Neuron (in vitro differentiated cells): ENCODE measurements around the gene RPL13.
A peak's percentile ranks its signal among the peaks of the same experiment; 100 is the strongest.

Experiments used
- H2AFZ ChIP-seq: one replicate; pipeline ENCODE4 v1.6.1; 2013; ENCODE audit warnings: low read depth, mild to moderate bottlenecking, inconsistent platforms, low read length, moderate library complexity
- H3K27me3 ChIP-seq: one replicate; pipeline ENCODE4 v1.6.1; 2013; ENCODE audit warnings: low read length; ENCODE audit not compliant: insufficient read depth
- H3K36me3 ChIP-seq: one replicate; pipeline ENCODE4 v1.6.1; 2013; ENCODE audit warnings: low read length; ENCODE audit not compliant: insufficient read depth
- H3K4me1 ChIP-seq: one replicate; pipeline ENCODE4 v1.6.1; 2013; ENCODE audit warnings: low read length; ENCODE audit not compliant: insufficient read depth
- H3K4me3 ChIP-seq: 2 replicates; pipeline ENCODE4 v1.5.1; 2013; ENCODE audit warnings: mild to moderate bottlenecking, low read length, moderate library complexity
- H3K9me3 ChIP-seq: one replicate; pipeline ENCODE4 v1.6.1; 2013; ENCODE audit warnings: low read length

Gene RPL13

DNA sequence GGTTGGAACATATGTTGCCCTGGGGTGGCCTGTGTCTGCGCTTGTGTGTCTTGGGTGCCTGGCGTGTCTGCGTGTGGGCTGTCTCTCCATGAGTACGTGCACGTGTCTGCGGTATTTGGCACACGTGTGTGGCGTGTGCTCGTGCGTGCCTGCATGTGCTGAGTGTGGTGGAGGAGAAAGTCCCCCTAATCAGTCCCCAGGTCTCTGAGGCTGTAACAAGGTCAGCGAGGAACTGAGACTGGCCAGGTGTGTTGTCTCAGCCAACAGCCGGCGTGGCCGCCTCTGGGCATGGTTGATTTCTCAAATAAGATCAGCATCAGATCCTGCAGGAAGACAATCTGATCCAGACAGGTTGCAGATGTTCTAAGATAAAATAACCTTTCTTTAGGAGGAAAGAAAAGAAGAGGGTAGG lies 11.6 kb downstream of the RPL13 start:
- peaks cover 7% of the 10 kb centered on the region for H3K9me3 ChIP-seq
- H3K4me3 ChIP-seq = no peak overlapping the region
- H3K4me1 ChIP-seq = peaks cover 4% of the 10 kb centered on the region
- H2AFZ ChIP-seq = no peak overlapping the region
- no peaks in the 10 kb centered on the region for H3K36me3 ChIP-seq
- H3K27me3 ChIP-seq = peaks cover 21% of the 10 kb centered on the region

DNA sequence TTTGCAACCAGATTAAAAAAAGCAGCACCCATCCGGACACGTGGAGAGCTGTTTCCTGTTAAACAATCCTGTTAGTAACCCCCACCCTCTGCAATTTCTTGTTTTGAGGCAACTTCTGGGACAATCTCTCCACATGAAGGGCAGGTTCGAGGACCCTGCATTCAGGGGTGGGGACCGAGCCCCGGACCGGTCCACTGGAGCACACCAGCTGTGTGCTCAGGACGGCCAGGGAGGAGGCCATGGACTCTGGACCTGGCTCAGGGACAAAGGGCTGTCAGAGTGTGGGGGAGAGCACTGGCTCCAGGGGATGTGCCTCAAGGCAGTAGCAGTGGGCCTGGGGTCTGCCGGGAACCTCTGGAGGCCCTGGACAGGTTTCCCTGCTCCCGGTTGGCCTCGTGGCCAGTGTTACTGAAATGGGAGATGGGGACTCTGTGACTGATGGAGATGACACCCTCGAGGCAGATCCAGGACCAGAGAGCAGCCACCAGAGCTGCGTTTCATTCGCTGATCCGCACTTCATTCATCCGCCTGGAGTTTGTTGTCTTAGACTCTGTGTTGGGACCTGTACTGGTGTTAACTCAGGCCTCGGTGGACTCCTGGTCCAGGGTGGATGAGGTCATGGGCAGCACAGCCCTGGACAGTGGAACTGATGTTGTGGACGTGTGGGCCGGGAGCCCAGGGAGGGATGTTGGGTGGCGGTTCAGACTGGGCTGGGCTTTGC lies 12.2 kb downstream of the RPL13 start:
- Histone ChIP-seq H2AFZ (no peak overlapping the region), H3K27me3 (peaks cover 25% of the 10 kb centered on the region), H3K4me3 (no peak overlapping the region)

DNA sequence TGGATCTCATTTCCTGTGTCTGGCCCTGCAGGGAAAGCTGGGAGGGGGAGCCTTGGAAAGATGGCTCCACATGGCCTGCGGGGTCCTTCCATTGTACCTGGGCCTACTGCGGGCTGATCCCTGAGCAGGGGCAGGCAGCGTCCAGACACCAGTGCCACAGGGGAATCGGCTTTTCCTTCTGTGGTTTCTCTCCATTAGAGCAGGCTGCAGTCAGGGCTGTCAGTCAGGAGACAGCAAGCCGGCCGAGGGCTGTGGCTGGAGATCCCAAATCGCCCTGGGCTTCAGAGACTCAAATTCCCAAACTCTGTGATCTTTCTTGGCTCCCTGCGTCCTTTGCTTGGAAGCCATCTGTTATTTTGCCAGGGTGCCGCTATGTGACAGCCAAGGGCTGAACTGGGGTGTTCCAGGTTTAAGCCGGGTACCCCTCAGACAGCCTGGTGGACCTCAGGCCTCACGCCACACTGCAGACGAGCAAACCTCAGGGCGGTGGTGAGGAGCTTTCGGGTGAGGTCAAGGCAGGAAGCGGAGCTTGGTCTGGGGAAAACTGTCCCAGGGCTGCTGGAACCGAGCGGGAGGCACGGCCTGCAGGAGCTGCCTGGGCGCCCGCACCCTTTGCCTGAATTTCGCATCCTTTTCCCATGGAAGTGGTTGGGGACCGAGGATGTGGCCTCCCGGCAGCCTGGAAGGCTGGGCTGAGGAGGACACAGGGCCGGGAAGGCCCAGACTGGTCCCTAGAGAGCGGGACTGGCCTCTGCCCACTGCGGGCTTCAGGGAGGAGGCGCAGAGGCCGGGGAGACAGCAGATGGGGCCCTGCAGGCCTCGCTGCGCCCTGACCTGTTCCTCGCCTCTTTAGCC lies 13.6 kb downstream of the RPL13 start:
- Histone ChIP-seq H2AFZ (no peak overlapping the region), H3K4me1 (peaks cover 4% of the 10 kb centered on the region), H3K4me3 (no peak overlapping the region), H3K27me3 (peaks cover 25% of the 10 kb centered on the region), H3K9me3 (peaks cover 8% of the 10 kb centered on the region), H3K36me3 (no peaks in the 10 kb centered on the region)

More for the DNA sequence above, 12.2 kb downstream of the RPL13 start:
- Histone ChIP-seq H3K4me1 (peaks cover 4% of the 10 kb centered on the region), H3K9me3 (peaks cover 8% of the 10 kb centered on the region), H3K36me3 (no peaks in the 10 kb centered on the region)

DNA sequence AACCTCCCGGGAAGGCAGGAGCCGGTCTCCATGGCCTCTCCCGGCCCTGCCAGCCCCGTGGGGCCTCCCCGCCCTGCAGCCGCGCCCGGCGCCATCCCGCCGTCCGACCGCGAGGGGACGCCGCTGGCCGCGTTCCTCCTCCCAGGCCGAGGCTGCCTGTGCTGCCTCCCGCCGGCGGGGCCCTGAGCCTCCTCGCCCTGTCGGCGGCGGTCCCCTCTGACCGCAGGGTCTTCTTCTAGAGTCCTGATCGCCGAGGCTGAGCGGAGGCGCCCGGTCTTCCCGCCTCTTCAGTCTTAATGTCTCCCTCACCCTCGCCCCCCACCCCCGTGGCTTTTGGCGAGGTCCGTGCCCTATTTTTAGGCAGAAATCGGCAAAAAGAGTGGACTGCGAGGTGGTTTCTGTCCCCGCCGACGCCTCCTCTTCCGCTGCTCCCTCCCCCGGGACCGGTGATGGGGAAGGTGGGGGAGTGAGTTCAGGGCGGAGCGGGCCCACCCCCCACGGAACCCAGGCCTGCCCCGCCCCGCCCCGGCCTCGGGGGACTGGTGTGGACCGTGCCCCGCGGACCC lies 14.3 kb downstream of the RPL13 start:
- Histone ChIP-seq H3K4me1 (peaks cover 4% of the 10 kb centered on the region), H3K36me3 (no peaks in the 10 kb centered on the region), H2AFZ (no peak overlapping the region), H3K4me3 (peak overlapping the region; percentile 12), H3K9me3 (peaks cover 11% of the 10 kb centered on the region), H3K27me3 (peaks cover 25% of the 10 kb centered on the region)

DNA sequence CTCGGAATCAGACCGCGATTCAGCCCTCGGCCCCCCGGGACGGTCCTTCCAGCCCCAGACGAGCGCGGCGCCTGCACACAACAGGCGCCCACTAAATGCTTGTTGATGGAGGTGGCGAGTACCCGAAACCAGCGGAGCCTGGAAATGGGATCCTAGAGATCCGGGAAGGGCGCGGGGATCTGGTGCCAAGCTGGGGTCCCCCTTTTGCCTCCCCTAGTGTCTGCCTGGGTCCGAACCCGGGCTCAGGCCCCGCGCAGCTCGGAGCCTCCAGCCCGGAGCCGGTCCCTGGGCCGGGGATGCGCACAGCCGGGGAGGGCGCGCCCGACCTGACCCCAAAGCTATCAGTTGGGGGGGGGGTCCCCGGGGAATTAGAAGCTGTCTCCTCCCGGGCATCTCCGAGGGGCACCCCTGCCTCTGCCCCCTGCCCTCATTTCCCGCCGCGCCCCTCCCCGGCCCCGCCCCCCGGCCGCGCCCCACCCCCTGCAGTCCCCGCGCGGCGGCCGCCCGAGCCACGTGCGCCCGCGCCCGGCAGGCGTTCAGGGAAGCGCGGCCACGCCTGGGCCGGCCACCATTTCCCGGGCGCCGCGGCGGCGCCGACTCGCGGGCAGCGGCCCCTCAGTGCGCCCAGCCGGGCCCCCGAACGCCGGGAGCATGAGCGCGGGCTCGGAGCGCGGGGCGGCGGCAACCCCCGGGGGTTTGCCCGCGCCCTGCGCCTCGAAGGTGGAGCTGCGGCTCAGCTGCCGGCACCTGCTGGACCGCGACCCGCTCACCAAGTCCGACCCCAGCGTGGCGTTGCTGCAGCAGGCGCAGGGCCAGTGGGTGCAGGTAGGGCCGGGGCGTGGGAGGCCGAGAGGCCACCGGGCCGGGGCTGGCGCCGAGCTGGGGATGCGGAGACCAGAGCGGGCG lies 15.0 kb downstream of the RPL13 start, which contains the start of gene CPNE7:
Gene CPNE7 (plus strand): TSS at position 512 of the 906 bp plus-strand sequence. CDS start 140 bp downstream, at position 652.
- Histone ChIP-seq H3K4me3 (peak within 1 kb of the TSS; percentile 12), H3K9me3 (peaks cover 11% of the 10 kb centered on the region), H2AFZ (no peak within 1 kb of the TSS), H3K27me3 (peaks cover 25% of the 10 kb centered on the region), H3K4me1 (peaks cover 4% of the 10 kb centered on the region), H3K36me3 (no peaks in the 10 kb centered on the region)

DNA sequence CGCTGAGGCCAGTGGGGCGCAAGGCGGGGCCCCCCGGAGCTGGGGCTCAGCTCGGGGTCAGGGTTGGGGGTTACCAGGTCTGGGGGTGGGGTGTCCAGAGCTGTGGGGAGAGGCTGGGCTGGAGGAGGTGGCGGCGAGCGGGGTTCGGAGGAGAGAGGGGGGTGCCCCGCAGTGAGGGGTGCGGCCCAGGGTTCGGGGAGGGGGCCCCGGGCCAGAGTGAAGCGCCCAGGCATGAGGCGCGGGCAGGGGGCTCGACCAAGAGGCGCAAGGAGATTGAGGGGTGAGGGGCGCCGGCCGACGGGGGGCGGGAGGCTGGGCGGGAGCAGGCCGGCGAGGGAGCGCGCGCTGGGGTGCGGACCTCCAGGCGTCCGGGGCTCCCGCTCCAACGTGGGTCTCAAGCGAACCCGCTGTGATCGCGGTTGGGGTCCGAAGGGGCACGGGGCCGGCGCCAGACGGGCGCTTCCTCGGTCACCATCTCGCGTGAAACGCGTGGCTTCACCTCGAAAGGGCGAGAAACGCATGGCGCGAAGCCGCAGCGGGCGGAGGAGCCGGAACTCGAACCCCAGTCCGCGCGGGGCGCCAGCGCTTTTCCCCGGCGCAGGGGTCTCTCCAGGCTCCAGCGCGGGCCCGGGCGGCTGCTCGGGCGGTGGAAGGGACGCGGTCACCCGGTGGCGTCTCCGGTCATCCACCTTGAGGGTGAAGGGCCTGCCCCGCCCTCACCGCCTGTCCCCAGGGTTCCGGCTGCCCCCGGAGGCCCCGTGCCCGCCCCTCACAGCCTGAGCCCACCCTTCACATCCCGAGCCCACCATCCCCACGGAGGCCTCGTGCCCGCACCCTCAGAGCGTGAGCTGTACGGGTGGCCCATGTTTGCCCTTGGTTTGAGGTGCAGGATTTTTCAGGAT lies 15.9 kb downstream of the RPL13 start:
- peaks cover 25% of the 10 kb centered on the region for H3K27me3 ChIP-seq

DNA sequence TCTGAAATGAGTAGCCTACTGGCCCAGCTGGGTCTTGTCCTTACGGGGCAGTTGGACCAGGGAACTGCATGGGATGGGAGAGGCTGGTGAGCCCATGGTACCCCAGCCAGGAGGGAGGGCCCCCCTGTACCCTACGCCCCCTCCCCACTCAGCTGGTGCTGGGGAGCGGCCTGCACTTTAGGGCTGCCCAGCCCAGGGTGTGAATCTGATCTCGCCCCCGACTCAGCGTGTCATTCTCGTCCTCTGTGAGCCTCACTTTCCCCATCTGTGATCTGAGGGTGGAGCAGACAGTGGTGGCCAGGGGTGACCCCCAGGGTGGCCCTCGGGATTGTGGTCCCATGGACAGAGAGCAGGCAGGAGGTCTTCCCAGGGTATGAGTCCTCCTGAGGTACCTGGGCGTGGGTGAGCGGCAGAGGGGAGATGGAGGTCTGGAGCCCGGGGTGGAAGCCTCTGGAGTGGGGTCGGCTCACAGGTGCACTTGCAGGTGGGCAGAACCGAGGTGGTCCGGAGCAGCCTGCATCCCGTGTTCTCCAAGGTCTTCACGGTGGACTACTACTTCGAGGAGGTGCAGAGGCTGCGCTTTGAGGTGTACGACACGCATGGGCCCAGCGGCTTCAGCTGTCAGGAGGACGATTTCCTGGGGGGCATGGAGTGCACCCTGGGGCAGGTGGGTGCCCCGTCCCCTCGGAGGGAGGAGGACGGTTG lies 16.7 kb downstream of the RPL13 start:
- H3K9me3 ChIP-seq = peaks cover 13% of the 10 kb centered on the region
- no peak overlapping the region for H2AFZ ChIP-seq
- H3K27me3 ChIP-seq = peaks cover 25% of the 10 kb centered on the region
- no peak overlapping the region for H3K4me3 ChIP-seq
- no peaks in the 10 kb centered on the region for H3K36me3 ChIP-seq
- peaks cover 8% of the 10 kb centered on the region for H3K4me1 ChIP-seq

More for the DNA sequence above, 15.9 kb downstream of the RPL13 start:
- Histone ChIP-seq H3K4me3 (no peak overlapping the region), H3K36me3 (no peaks in the 10 kb centered on the region), H2AFZ (no peak overlapping the region), H3K9me3 (peaks cover 13% of the 10 kb centered on the region), H3K4me1 (peaks cover 4% of the 10 kb centered on the region)

DNA sequence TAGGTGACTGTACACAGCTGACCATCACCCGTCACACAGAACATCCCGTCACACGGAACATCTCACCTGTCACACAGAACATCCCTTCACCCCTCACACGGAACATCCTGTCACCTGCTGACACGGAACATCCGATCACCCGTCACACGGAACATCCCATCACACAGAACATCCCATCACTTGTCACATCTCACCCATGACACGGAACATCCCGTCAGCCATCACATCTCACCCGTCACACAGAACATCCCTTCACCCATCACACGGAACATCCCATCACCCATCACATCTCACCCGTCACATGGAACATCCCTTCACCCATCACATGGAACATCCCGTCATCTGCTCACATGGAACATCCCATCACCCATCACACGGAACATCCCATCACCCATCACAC lies 18.9 kb downstream of the RPL13 start:
- Histone ChIP-seq H3K9me3 (peaks cover 13% of the 10 kb centered on the region), H3K4me3 (no peak overlapping the region), H3K4me1 (peaks cover 10% of the 10 kb centered on the region), H3K27me3 (peaks cover 21% of the 10 kb centered on the region), H2AFZ (no peak overlapping the region), H3K36me3 (no peaks in the 10 kb centered on the region)

DNA sequence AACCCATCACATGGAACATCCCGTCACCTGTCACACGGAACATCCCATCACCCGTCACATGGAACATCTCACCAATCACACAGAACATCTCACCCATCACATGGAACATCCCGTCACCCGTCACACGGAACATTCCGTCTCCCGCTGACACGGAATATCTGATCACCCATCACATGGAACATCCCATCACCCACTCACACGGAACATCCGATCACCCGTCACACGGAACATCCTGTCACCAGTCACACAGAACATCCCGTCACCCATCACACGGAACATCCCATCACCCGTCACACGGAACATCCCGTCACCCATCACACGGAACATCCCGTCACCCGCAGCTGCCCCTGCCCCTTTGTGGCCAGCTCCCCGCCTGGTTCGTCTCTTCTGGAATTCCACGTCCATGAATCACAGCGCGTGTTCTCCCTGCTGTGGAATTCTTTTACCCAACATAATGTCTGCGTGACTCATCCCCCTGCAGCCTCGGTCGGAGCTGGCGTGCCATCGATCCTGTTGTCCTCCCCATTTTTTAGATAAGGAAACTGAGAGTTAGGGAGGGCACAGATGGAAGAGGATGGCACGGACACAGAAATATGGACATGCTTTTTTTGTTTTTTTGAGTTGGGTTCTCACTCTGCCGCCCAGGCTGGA lies 20.7 kb downstream of the RPL13 start:
- Histone ChIP-seq H2AFZ (no peak overlapping the region), H3K36me3 (no peaks in the 10 kb centered on the region), H3K9me3 (peaks cover 13% of the 10 kb centered on the region), H3K4me1 (peaks cover 5% of the 10 kb centered on the region), H3K4me3 (no peak overlapping the region), H3K27me3 (peaks cover 11% of the 10 kb centered on the region)

DNA sequence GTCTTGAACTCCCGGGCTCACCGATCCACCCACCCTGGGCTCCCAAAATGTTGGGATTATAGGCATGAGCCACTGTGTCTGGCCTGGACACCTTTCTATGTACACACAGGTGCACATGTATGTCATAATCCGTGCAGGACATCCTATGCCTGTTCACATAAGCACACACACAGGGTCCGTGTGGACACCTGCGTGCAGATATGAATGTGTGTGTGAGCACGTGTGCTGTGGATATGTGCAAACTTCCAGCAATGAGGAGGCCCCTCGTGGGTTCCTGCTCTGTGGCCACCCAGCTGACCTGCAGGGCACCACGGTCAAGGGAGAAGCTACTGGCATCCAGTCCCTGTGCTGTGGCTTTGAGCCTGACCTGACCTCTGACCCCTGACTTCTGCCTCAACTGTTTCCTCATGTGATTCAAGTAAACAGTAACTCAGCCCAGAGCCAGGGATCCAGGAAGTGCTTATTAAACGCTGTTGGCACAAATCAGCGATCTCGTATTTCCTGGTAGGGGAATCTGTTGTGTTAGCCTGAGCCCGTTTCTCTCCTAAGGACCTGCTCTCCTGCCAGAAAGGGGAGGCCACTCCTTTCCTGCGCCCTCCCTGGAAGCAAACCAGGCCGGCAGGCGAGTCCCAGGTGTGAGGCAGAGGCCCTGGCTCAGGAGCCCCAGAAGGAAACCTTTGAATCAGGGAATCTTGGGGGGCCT lies 21.5 kb downstream of the RPL13 start:
- H2AFZ ChIP-seq = no peak overlapping the region
- H3K36me3 ChIP-seq = no peaks in the 10 kb centered on the region
- peaks cover 7% of the 10 kb centered on the region for H3K9me3 ChIP-seq
- H3K27me3 ChIP-seq = peaks cover 4% of the 10 kb centered on the region
- H3K4me3 ChIP-seq = no peak overlapping the region
- H3K4me1 ChIP-seq = peaks cover 5% of the 10 kb centered on the region
